Non-pigmented ciliary epithelial cell (primary cell): ENCODE measurements around the gene BABAM1.

Source experiments
- DNase-seq: peaks from one replicate; pipeline ENCODE4 v3.0.0-alpha.2; 2010; ENCODE audit warnings: low read depth

The BABAM1 gene

GRCh38 chr19:17266975-17267788 is at the start of gene BABAM1:
Gene BABAM1, plus strand, starts transcription at chr19:17267443. Its CDS starts 1,364 bp downstream, at chr19:17268807.
- DNase-seq: peak; percentile 100

- DNase-seq: no peak
Measured at GRCh38 chr19:17219286-17219685, 48.0 kb upstream of the BABAM1 start.

- no peak for DNase-seq
Measured at GRCh38 chr19:17220207-17220758, 47.0 kb upstream of the BABAM1 start.

- DNase-seq: no peak
Measured at GRCh38 chr19:17225053-17225452, 42.2 kb upstream of the BABAM1 start.

- peak; percentile 81 for DNase-seq
Measured at GRCh38 chr19:17226002-17226933, 41.0 kb upstream of the BABAM1 start, which contains the start of gene OCEL1. Gene OCEL1, plus strand, starts transcription at chr19:17226226. Its CDS starts 22 bp downstream, at chr19:17226248.

GRCh38 chr19:17227798-17228367 is 39.4 kb upstream of the BABAM1 start:
- DNase-seq: no peak

GRCh38 chr19:17229890-17230289 is 37.4 kb upstream of the BABAM1 start:
- DNase-seq: no peak

GRCh38 chr19:17232258-17232657 is 35.0 kb upstream of the BABAM1 start:
- DNase-seq: no peak

GRCh38 chr19:17234911-17235299 is 32.3 kb upstream of the BABAM1 start:
- DNase-seq: no peak

- DNase-seq: no peak
Measured at GRCh38 chr19:17235300-17235970, 31.8 kb upstream of the BABAM1 start.

- DNase-seq: no peak
Measured at GRCh38 chr19:17235971-17236777, 31.1 kb upstream of the BABAM1 start.

- no peak for DNase-seq
Measured at GRCh38 chr19:17236811-17237543, 30.3 kb upstream of the BABAM1 start.

- DNase-seq: no peak
Measured at GRCh38 chr19:17237747-17238706, 29.2 kb upstream of the BABAM1 start.

GRCh38 chr19:17240062-17240752 is 27.0 kb upstream of the BABAM1 start:
- DNase-seq: no peak

- DNase-seq: no peak
Measured at GRCh38 chr19:17240826-17241399, 26.3 kb upstream of the BABAM1 start.

GRCh38 chr19:17242431-17243208 is 24.6 kb upstream of the BABAM1 start:
- no peak for DNase-seq

GRCh38 chr19:17243211-17243829 is 23.9 kb upstream of the BABAM1 start:
- DNase-seq: no peak
